A549 (cell line): Measurements from ENCODE around the gene ADARB1. TPM values are rescaled to one million over a fixed set of nuclear protein-coding genes. Genes with fewer than 3 reads are reported as not detected.

Source experiments
- ATAC-seq, 2 experiments: fragments of 200-7000 bp in 1 of 2; fragments of >200 bp in 1 of 2; cut with Nextera tagmentation in 1 of 2; cut with Tn5 transposase in 1 of 2; 3 replicates each; pipeline versions ENCODE4 v1.8.0 to v1.9.1; 2018 to 2020; ENCODE audit warnings: mild to moderate bottlenecking in 1 of 2, moderate library complexity in 1 of 2
- CTCF ChIA-PET: fragments of 300-600 bp; sonication (Branson Sonifier 250); formaldehyde crosslinking; extraction: SDS; loops from one replicate; lab custom pipeline; 2021; ENCODE audit warnings: antibody characterized with exemption, inconsistent platforms; lab: Yijun Ruan, JAX
- POLR2A ChIA-PET: fragments of 350-600 bp; formaldehyde crosslinking; extraction: SDS; loops from one replicate; lab custom pipeline; 2021; ENCODE audit warnings: antibody characterized with exemption, inconsistent platforms; lab: Yijun Ruan, JAX
- DNase-seq, 2 experiments: peaks; one replicate each; pipeline versions ENCODE4 v3.0.0 to v3.0.0-alpha.2; 2011 to 2016; ENCODE audit warnings: low read depth in 1 of 2, low spot score in 1 of 2
- FAIRE-seq: peaks from 2 replicates; lab custom pipeline; 2011; peaks lifted over from hg19 to GRCh38; lab: Jason Lieb, UNC
- H3K27ac ChIP-seq, 2 experiments: fragments of >200 bp; sonication (Bioruptor Twin); formaldehyde crosslinking; 3 replicates each; pipeline ENCODE4 v1.5.1; 2016 to 2017
- H3K4me1 ChIP-seq: fragments of >200 bp; sonication (Bioruptor Twin); formaldehyde crosslinking; 3 replicates; pipeline ENCODE4 v1.6.1; 2016
- H3K4me2 ChIP-seq: fragments of >200 bp; sonication (Bioruptor Twin); formaldehyde crosslinking; 3 replicates; pipeline ENCODE4 v1.6.1; 2016
- H3K4me3 ChIP-seq: fragments of >200 bp; sonication (Bioruptor Twin); formaldehyde crosslinking; 3 replicates; pipeline ENCODE4 v1.5.1; 2016
- H3K9me3 ChIP-seq: fragments of >200 bp; sonication (Bioruptor Twin); formaldehyde crosslinking; 3 replicates; pipeline ENCODE4 v1.6.1; 2016
- ESRRA ChIP-seq: fragments of 150-350 bp; IDR thresholded peaks from 2 replicates; pipeline ENCODE4 v1.6.1; 2014; ENCODE audit warnings: mild to moderate bottlenecking, low read length, borderline replicate concordance
- FOXS1 ChIP-seq: fragments of 250-450 bp; sonication (Bioruptor Pico); IDR thresholded peaks from 2 replicates; pipeline ENCODE4 v1.5.0; 2020; ENCODE audit warnings: mild to moderate bottlenecking, moderate library complexity
- GATA3 ChIP-seq: IDR thresholded peaks from 2 replicates; pipeline ENCODE4 v1.6.1; 2012; ENCODE audit warnings: borderline replicate concordance
- HOXA7 ChIP-seq: fragments of 250-450 bp; sonication (Bioruptor Pico); IDR thresholded peaks from 2 replicates; pipeline ENCODE4 v1.5.0; 2020; ENCODE audit warnings: mild to moderate bottlenecking, moderate library complexity
- HOXB13 ChIP-seq: fragments of 250-450 bp; sonication (Bioruptor Pico); IDR thresholded peaks from 2 replicates; pipeline ENCODE4 v1.5.0; 2020; ENCODE audit warnings: low read depth, mild to moderate bottlenecking, moderate library complexity
- KDM1A ChIP-seq: fragments of 200-600 bp; sonication (generic); IDR thresholded peaks from 2 replicates; pipeline ENCODE4 v1.6.1; 2016; ENCODE audit warnings: low read depth, mild to moderate bottlenecking
- MAFK ChIP-seq: fragments of 450-650 bp; IDR thresholded peaks from 2 replicates; pipeline ENCODE4 v1.6.1; 2014; ENCODE audit not compliant: partially characterized antibody
- NFE2L2 ChIP-seq: fragments of 150-350 bp; conservative IDR thresholded peaks from 2 replicates; pipeline ENCODE4 v1.6.1; 2014; ENCODE audit warnings: low read length
- NR3C1 ChIP-seq: fragments of >200 bp; sonication (Bioruptor Twin); formaldehyde crosslinking; IDR thresholded peaks from 3 replicates; pipeline ENCODE4 v1.6.1; 2017
- POLR2AphosphoS2 ChIP-seq: conservative IDR thresholded peaks from 2 replicates; pipeline ENCODE4 v1.6.1; 2012; ENCODE audit warnings: low read length, improper control_type of control experiment, inconsistent platforms
- RAD21 ChIP-seq, 2 experiments: fragments of >200 bp in 1 of 2; sonication (Bioruptor Twin) in 1 of 2; formaldehyde crosslinking in 1 of 2; IDR thresholded peaks in 1 of 2; conservative IDR thresholded peaks in 1 of 2; 2 replicates in 1 of 2; 3 replicates in 1 of 2; pipeline ENCODE4 v1.6.1; 2012 to 2018; ENCODE audit warnings: inconsistent platforms in 1 of 2
- RNF2 ChIP-seq: fragments of 200-600 bp; sonication (generic); IDR thresholded peaks from 2 replicates; pipeline ENCODE4 v1.6.1; 2016; ENCODE audit warnings: low read depth, mild to moderate bottlenecking, antibody characterized with exemption, moderate library complexity, borderline replicate concordance
- TFCP2L1 ChIP-seq: fragments of 250-450 bp; sonication (Bioruptor Pico); IDR thresholded peaks from 2 replicates; pipeline ENCODE4 v1.5.0; 2021; ENCODE audit warnings: mild to moderate bottlenecking
- ZC3H11A ChIP-seq: fragments of 450-650 bp; IDR thresholded peaks from 2 replicates; pipeline ENCODE4 v1.6.1; 2014; ENCODE audit warnings: antibody characterized with exemption, mild to moderate bottlenecking
- ZNF302 ChIP-seq: fragments of 250-450 bp; sonication (Bioruptor Pico); IDR thresholded peaks from 2 replicates; pipeline ENCODE4 v1.9.0; 2021; ENCODE audit warnings: inconsistent platforms, mild to moderate bottlenecking, moderate library complexity
- WGBS: methylation state at CpG from one replicate; pipeline ENCODE4 v1.1.6; 2017; ENCODE audit errors: missing lambda C conversion rate; 5-methylcytosine and 5-hydroxymethylcytosine counted together
- polyA plus RNA-seq, 4 experiments: library from polyadenylated mRNA; depleted of rRNA in 3 of 4; stranded (reverse); fragments of >200 nt; fragmentation: RNase III in 1 of 4; extraction: RNeasy Plus Mini Kit Qiagen cat#74134 plus additional on column Dnase treatment in 1 of 4; gene quantifications; 2 replicates in 3 of 4; 3 replicates in 1 of 4; pipeline ENCODE4 v1.2.3, GENCODE V29; 2011 to 2017
- TF ChIP-seq, protein P1 (sequence below): fragments of 200-600 bp; sonication (generic); IDR thresholded peaks from 2 replicates; pipeline ENCODE4 v1.6.1; 2016; ENCODE audit warnings: antibody characterized with exemption, mild to moderate bottlenecking, moderate library complexity
- TF ChIP-seq, protein P2 (sequence below): fragments of 250-450 bp; sonication (Bioruptor Pico); IDR thresholded peaks from 2 replicates; pipeline ENCODE4 v1.5.0; 2021; ENCODE audit warnings: mild to moderate bottlenecking, moderate library complexity, borderline replicate concordance
- TF ChIP-seq, protein P3 (sequence below): fragments of >200 bp; sonication (Bioruptor Twin); formaldehyde crosslinking; IDR thresholded peaks from 2 replicates; pipeline ENCODE4 v1.6.1; 2016
- TF ChIP-seq, protein P4 (sequence below): fragments of >200 bp; sonication (Bioruptor Twin); formaldehyde crosslinking; IDR thresholded peaks from 3 replicates; pipeline ENCODE4 v1.5.1; 2016
- TF ChIP-seq, protein P5 (sequence below): IDR thresholded peaks from 2 replicates; pipeline ENCODE4 v1.6.1; 2012
- TF ChIP-seq, protein P6 (sequence below): fragments of 250-450 bp; sonication (Bioruptor Pico); IDR thresholded peaks from 2 replicates; pipeline ENCODE4 v1.5.0; 2020; ENCODE audit warnings: low read depth, mild to moderate bottlenecking, moderate library complexity

The ADARB1 gene
- polyA plus RNA-seq, 2 of the 4 experiments (the other 2 are of a cell fraction) = 3.2 to 5.7 TPM

DNA sequence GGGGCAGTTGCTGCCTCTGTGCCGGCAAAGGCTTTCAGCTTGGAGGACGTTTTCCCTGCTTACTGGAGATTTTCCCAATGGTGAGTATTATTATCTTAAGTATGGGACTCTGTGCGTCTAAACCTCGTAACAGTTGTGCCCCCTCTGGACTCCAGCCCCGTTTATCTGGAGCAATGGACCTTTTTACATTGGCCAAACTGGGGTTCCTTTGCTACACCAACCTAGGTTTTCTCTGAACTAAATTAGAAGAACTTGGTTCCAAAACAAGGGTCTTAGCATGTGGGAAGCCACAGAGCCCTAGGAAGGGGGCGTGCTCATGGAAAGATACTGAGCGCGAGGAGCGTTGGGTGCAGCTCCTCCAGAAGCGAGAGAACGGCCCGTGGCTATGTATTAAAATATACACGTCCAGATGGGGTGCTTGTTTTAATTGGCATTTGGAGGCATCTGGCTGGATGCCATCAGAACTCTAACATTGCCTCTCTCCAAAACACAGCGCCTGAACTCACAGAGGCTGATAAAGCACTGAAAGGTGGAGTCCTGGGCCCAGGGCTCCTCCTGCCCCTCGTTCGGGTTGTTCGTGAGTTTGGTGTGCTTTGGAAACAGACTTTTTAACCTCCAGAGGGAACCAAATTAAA, 184.9 kb downstream of the ADARB1 start:
- no peaks in the 10 kb centered on the region for H3K9me3 ChIP-seq
- CTCF ChIA-PET = interaction anchor here (1.1 to 2.0 kb wide), 2 partner anchors 19 to 119 kb away, joined by 4 to 12 read pairs (median 5); no protein-coding TSS in a partner anchor
- DNase-seq (no peak), ATAC-seq (no peak), FAIRE-seq (no peak)
- H3K4me1 ChIP-seq = 0 out of 3 replicates have a peak, but pooled peaks cover 4% of the 10 kb centered on the region
- H3K4me2 ChIP-seq = no peak overlapping the region
- WGBS = 81% methylated on average over 17 of the region's 17 CpGs
- POLR2A ChIA-PET = no interaction called here
- no peak overlapping the region for H3K4me3 ChIP-seq
- TF ChIP-seq NFE2L2 = no peak
- TF ChIP-seq ZC3H11A = no peak
- no peak for TF ChIP-seq HOXA7 (CRISPR knock-in tag)
- TF ChIP-seq NR3C1 = no peak
- TF ChIP-seq RNF2 = no peak
- TF ChIP-seq HOXB13 = no peak
- TF ChIP-seq MAFK = no peak
- TF ChIP-seq POLR2AphosphoS2 = no peak
- TF ChIP-seq ZNF302 (CRISPR knock-in tag) = no peak
- TF ChIP-seq, protein P1, sequence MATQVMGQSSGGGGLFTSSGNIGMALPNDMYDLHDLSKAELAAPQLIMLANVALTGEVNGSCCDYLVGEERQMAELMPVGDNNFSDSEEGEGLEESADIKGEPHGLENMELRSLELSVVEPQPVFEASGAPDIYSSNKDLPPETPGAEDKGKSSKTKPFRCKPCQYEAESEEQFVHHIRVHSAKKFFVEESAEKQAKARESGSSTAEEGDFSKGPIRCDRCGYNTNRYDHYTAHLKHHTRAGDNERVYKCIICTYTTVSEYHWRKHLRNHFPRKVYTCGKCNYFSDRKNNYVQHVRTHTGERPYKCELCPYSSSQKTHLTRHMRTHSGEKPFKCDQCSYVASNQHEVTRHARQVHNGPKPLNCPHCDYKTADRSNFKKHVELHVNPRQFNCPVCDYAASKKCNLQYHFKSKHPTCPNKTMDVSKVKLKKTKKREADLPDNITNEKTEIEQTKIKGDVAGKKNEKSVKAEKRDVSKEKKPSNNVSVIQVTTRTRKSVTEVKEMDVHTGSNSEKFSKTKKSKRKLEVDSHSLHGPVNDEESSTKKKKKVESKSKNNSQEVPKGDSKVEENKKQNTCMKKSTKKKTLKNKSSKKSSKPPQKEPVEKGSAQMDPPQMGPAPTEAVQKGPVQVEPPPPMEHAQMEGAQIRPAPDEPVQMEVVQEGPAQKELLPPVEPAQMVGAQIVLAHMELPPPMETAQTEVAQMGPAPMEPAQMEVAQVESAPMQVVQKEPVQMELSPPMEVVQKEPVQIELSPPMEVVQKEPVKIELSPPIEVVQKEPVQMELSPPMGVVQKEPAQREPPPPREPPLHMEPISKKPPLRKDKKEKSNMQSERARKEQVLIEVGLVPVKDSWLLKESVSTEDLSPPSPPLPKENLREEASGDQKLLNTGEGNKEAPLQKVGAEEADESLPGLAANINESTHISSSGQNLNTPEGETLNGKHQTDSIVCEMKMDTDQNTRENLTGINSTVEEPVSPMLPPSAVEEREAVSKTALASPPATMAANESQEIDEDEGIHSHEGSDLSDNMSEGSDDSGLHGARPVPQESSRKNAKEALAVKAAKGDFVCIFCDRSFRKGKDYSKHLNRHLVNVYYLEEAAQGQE = no peak
- TF ChIP-seq, protein P2, sequence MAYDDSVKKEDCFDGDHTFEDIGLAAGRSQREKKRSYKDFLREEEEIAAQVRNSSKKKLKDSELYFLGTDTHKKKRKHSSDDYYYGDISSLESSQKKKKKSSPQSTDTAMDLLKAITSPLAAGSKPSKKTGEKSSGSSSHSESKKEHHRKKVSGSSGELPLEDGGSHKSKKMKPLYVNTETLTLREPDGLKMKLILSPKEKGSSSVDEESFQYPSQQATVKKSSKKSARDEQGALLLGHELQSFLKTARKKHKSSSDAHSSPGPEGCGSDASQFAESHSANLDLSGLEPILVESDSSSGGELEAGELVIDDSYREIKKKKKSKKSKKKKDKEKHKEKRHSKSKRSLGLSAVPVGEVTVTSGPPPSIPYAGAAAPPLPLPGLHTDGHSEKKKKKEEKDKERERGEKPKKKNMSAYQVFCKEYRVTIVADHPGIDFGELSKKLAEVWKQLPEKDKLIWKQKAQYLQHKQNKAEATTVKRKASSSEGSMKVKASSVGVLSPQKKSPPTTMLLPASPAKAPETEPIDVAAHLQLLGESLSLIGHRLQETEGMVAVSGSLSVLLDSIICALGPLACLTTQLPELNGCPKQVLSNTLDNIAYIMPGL = no peak
- TF ChIP-seq, protein P3, sequence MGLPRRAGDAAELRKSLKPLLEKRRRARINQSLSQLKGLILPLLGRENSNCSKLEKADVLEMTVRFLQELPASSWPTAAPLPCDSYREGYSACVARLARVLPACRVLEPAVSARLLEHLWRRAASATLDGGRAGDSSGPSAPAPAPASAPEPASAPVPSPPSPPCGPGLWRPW = no peak
- TF ChIP-seq TFCP2L1 = no peak
- no peak overlapping the region for H3K27ac ChIP-seq

DNA sequence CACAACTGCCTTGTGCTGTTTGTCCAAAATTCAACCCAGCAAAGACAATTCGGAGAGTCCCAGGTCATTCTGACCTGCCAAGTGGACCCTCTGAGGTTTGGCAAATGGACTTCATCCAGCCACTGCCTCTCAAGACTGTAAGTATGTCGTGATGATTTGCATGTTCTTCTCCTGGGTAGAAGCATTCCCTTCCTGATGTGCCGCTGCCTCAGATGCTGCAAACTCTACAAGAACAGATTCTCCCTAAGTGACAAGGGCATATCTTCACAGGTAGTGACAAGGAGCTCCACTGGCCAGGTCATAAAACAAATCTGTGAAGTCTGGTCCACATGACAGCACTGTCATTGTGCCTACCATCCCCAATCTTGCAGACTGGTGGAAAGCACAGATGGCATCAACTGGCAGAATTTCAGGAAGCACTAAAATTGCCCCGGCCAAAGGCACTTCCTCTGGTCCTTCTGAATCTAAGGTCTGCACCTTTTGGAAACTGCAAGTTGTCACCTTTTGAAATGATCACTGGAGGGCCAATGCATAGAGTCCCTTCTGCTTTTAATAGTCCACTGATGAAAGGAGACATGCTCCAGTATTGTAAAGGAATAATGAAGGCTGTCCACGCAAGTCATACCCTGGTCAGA, 185.9 kb downstream of the ADARB1 start:
- Histone ChIP-seq H3K4me3 (no peak overlapping the region), H3K27ac (no peak overlapping the region), H3K4me1 (0 out of 3 replicates have a peak, but pooled peaks cover 4% of the 10 kb centered on the region), H3K4me2 (no peak overlapping the region), H3K9me3 (no peaks in the 10 kb centered on the region)
- ATAC-seq (no peak), DNase-seq (no peak), FAIRE-seq (no peak)
- CTCF ChIA-PET = interaction anchor here (1.9 kb wide), 1 partner anchor 120 kb away, joined by 5 read pairs; no protein-coding TSS in a partner anchor
- POLR2A ChIA-PET = no interaction called here
- WGBS = 72% methylated on average over 5 of the region's 5 CpGs
- no peak for TF ChIP-seq FOXS1 (CRISPR knock-in tag)
- TF ChIP-seq KDM1A = no peak
- TF ChIP-seq RAD21 (conservative IDR thresholded peaks at IDR 0.05 in 1 of 2, IDR thresholded peaks at IDR 0.05 in 1 of 2) = no peak
- TF ChIP-seq, protein P4, sequence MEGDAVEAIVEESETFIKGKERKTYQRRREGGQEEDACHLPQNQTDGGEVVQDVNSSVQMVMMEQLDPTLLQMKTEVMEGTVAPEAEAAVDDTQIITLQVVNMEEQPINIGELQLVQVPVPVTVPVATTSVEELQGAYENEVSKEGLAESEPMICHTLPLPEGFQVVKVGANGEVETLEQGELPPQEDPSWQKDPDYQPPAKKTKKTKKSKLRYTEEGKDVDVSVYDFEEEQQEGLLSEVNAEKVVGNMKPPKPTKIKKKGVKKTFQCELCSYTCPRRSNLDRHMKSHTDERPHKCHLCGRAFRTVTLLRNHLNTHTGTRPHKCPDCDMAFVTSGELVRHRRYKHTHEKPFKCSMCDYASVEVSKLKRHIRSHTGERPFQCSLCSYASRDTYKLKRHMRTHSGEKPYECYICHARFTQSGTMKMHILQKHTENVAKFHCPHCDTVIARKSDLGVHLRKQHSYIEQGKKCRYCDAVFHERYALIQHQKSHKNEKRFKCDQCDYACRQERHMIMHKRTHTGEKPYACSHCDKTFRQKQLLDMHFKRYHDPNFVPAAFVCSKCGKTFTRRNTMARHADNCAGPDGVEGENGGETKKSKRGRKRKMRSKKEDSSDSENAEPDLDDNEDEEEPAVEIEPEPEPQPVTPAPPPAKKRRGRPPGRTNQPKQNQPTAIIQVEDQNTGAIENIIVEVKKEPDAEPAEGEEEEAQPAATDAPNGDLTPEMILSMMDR = no peak
- no peak for TF ChIP-seq ESRRA
- TF ChIP-seq, protein P5, sequence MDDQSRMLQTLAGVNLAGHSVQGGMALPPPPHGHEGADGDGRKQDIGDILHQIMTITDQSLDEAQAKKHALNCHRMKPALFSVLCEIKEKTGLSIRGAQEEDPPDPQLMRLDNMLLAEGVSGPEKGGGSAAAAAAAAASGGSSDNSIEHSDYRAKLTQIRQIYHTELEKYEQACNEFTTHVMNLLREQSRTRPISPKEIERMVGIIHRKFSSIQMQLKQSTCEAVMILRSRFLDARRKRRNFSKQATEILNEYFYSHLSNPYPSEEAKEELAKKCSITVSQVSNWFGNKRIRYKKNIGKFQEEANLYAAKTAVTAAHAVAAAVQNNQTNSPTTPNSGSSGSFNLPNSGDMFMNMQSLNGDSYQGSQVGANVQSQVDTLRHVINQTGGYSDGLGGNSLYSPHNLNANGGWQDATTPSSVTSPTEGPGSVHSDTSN = no peak
- TF ChIP-seq, protein P1 = no peak
- TF ChIP-seq HOXA7 (CRISPR knock-in tag) = no peak
- TF ChIP-seq, protein P6, sequence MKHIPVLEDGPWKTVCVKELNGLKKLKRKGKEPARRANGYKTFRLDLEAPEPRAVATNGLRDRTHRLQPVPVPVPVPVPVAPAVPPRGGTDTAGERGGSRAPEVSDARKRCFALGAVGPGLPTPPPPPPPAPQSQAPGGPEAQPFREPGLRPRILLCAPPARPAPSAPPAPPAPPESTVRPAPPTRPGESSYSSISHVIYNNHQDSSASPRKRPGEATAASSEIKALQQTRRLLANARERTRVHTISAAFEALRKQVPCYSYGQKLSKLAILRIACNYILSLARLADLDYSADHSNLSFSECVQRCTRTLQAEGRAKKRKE (CRISPR knock-in tag) = no peak
- no peak for TF ChIP-seq RNF2
- TF ChIP-seq GATA3 = no peak
